ENCODE results near the gene SELENOI.

Gene SELENOI

GRCh38 chr2:26412091-26412673, 66.2 kb downstream of the SELENOI start:
- POLR2A ChIA-PET: no interaction called here

GRCh38 chr2:26414311-26414710, 68.4 kb downstream of the SELENOI start:
- DNase-seq (ENCODE audit: extremely low spot score): no peak
- CTCF ChIA-PET: interaction anchor here (1.2 to 2.2 kb wide), 3 partner anchors 9 to 52 kb away, joined by 3 to 8 read pairs (median 7); no protein-coding TSS in a partner anchor
- POLR2A ChIA-PET: no interaction called here
- no peak for TF ChIP-seq CTCF (IDR thresholded peaks at IDR 0.05; ENCODE audit: control extremely low read depth, extremely low read depth, low read depth, missing control alignments)

More at GRCh38 chr2:26412091-26412673, 66.2 kb downstream of the SELENOI start:
- no peak for DNase-seq (ENCODE audit: extremely low spot score)
- CTCF ChIA-PET: no interaction called here
- no peak for TF ChIP-seq CTCF (IDR thresholded peaks at IDR 0.05; ENCODE audit: control extremely low read depth, extremely low read depth, low read depth, missing control alignments)

GRCh38 chr2:26421961-26422360, 76.0 kb downstream of the SELENOI start:
- TF ChIP-seq CTCF (IDR thresholded peaks at IDR 0.05; ENCODE audit: control extremely low read depth, extremely low read depth, low read depth, missing control alignments): no peak
- ChIA-PET POLR2A (no interaction called here), CTCF (interaction anchor here (1.1 to 2.6 kb wide), 2 partner anchors 11 to 34 kb away, joined by 3 to 8 read pairs; no protein-coding TSS in a partner anchor)

GRCh38 chr2:26422947-26423629, 77.1 kb downstream of the SELENOI start:
- DNase-seq (ENCODE audit: extremely low spot score): no peak
- POLR2A ChIA-PET: no interaction called here
- no peak for TF ChIP-seq CTCF (IDR thresholded peaks at IDR 0.05; ENCODE audit: control extremely low read depth, extremely low read depth, low read depth, missing control alignments)
- CTCF ChIA-PET: interaction anchor here (1.1 to 2.6 kb wide), 2 partner anchors 10 to 33 kb away, joined by 3 to 8 read pairs; no protein-coding TSS in a partner anchor

More at GRCh38 chr2:26421961-26422360, 76.0 kb downstream of the SELENOI start:
- DNase-seq (ENCODE audit: extremely low spot score): no peak

GRCh38 chr2:26423750-26424149, 77.8 kb downstream of the SELENOI start:
- DNase-seq (ENCODE audit: extremely low spot score): no peak
- ChIA-PET POLR2A (no interaction called here), CTCF (no interaction called here)
- TF ChIP-seq CTCF (IDR thresholded peaks at IDR 0.05; ENCODE audit: control extremely low read depth, extremely low read depth, low read depth, missing control alignments): no peak

GRCh38 chr2:26424221-26424620, 78.3 kb downstream of the SELENOI start:
- CTCF ChIA-PET: no interaction called here
- DNase-seq (ENCODE audit: extremely low spot score): no peak
- TF ChIP-seq CTCF (IDR thresholded peaks at IDR 0.05; ENCODE audit: control extremely low read depth, extremely low read depth, low read depth, missing control alignments): no peak
- POLR2A ChIA-PET: no interaction called here

Data from GM10248 (cell line).